ENCODE measurements around the gene MTG1.

MTG1 gene

GRCh38 chr10:133394064-133394663, at the start of gene MTG1:
Gene MTG1 (plus strand): TSS chr10:133394157. CDS start chr10:133394221, 64 bp downstream.
- Histone ChIP-seq H3K27ac (peak within 1 kb of the TSS; percentile 63 to 97 (median 91)), H3K4me3 (peak within 1 kb of the TSS; percentile 59 to 99 (median 90))

GRCh38 chr10:133344236-133344635, 49.7 kb upstream of the MTG1 start:
- Histone ChIP-seq H3K27ac (no peak overlapping the region), H3K4me3 (no peak overlapping the region)

- no peak overlapping the region for H3K4me3 ChIP-seq
- no peak overlapping the region for H3K27ac ChIP-seq
These were observed 47.5 kb upstream of the MTG1 start for GRCh38 chr10:133346413-133346812.

GRCh38 chr10:133347710-133348517, 46.0 kb upstream of the MTG1 start:
- H3K27ac ChIP-seq, result no peak overlapping the region
- no peak overlapping the region for H3K4me3 ChIP-seq

GRCh38 chr10:133349160-133349568, 44.8 kb upstream of the MTG1 start:
- Histone ChIP-seq H3K27ac (no peak overlapping the region), H3K4me3 (no peak overlapping the region)

- Histone ChIP-seq H3K4me3 (no peak overlapping the region), H3K27ac (no peak overlapping the region)
These were observed 44.4 kb upstream of the MTG1 start for GRCh38 chr10:133349577-133350011.

- H3K27ac ChIP-seq, result no peak overlapping the region
These were observed 43.5 kb upstream of the MTG1 start for GRCh38 chr10:133350283-133350949.

GRCh38 chr10:133350950-133351329, 43.0 kb upstream of the MTG1 start:
- no peak overlapping the region for H3K4me3 ChIP-seq
- H3K27ac ChIP-seq, result no peak overlapping the region

More at GRCh38 chr10:133350283-133350949, 43.5 kb upstream of the MTG1 start:
- H3K4me3 ChIP-seq, result no peak overlapping the region

- Histone ChIP-seq H3K27ac (no peak overlapping the region), H3K4me3 (no peak overlapping the region)
These were observed 42.3 kb upstream of the MTG1 start for GRCh38 chr10:133351408-133352318.

- no peak overlapping the region for H3K4me3 ChIP-seq
These were observed 40.6 kb upstream of the MTG1 start for GRCh38 chr10:133353202-133353959.

GRCh38 chr10:133353988-133354605, 39.9 kb upstream of the MTG1 start:
- Histone ChIP-seq H3K27ac (no peak overlapping the region), H3K4me3 (no peak overlapping the region)

More at GRCh38 chr10:133353202-133353959, 40.6 kb upstream of the MTG1 start:
- no peak overlapping the region for H3K27ac ChIP-seq

- no peak overlapping the region for H3K4me3 ChIP-seq
- H3K27ac ChIP-seq, result no peak overlapping the region
These were observed 39.2 kb upstream of the MTG1 start for GRCh38 chr10:133354672-133355240.

- Histone ChIP-seq H3K4me3 (no peak overlapping the region), H3K27ac (no peak overlapping the region)
These were observed 38.7 kb upstream of the MTG1 start for GRCh38 chr10:133355266-133355665.

- Histone ChIP-seq H3K4me3 (no peak overlapping the region), H3K27ac (no peak overlapping the region)
These were observed 38.0 kb upstream of the MTG1 start for GRCh38 chr10:133355991-133356390.

GRCh38 chr10:133356549-133357284, 37.2 kb upstream of the MTG1 start:
- Histone ChIP-seq H3K27ac (peak overlapping the region in 17 of 21 experiments; percentile 56 to 86 (median 70)), H3K4me3 (peak overlapping the region; percentile 37 to 75 (median 58))

GRCh38 chr10:133357285-133358161, 36.4 kb upstream of the MTG1 start, which contains the start of gene FUOM:
Gene FUOM (minus strand): TSS chr10:133358019. CDS start chr10:133358007, 12 bp downstream.
- peak within 1 kb of the TSS in 20 of 21 experiments; percentile 4 to 86 (median 69) for H3K27ac ChIP-seq
- peak within 1 kb of the TSS; percentile 37 to 75 (median 58) for H3K4me3 ChIP-seq

All from skin epidermis (tissue), 12 donors.